Suprapubic skin (tissue), 4 donors: Measurements from ENCODE around the gene GALNT18. TPM values are rescaled to one million over a fixed set of nuclear protein-coding genes. Genes with fewer than 3 reads are reported as not detected.

Source experiments
- DNase-seq, 2 donors: peaks; one replicate each; pipeline ENCODE4 v3.0.0-alpha.2; 2019; ENCODE audit warnings: low spot score in 2 of 2
- H3K27ac ChIP-seq: fragments of 200-600 bp; sonication (generic); one replicate; pipeline ENCODE4 v1.5.1; 2019
- H3K27me3 ChIP-seq: fragments of 200-600 bp; sonication (generic); one replicate; pipeline ENCODE4 v1.5.1; 2019
- H3K36me3 ChIP-seq: fragments of 200-600 bp; sonication (generic); one replicate; pipeline ENCODE4 v1.5.1; 2019
- H3K4me1 ChIP-seq: fragments of 200-600 bp; sonication (generic); one replicate; pipeline ENCODE4 v1.5.1; 2019
- H3K4me3 ChIP-seq: fragments of 200-600 bp; sonication (generic); one replicate; pipeline ENCODE4 v1.5.1; 2019; ENCODE audit warnings: mild to moderate bottlenecking
- H3K9me3 ChIP-seq: fragments of 200-600 bp; sonication (generic); one replicate; pipeline ENCODE4 v1.5.1; 2019
- EP300 ChIP-seq: sonication (generic); formaldehyde crosslinking; IDR thresholded peaks from one replicate; pipeline ENCODE4 v1.6.1; 2017; ENCODE audit warnings: antibody characterized with exemption
- POLR2A ChIP-seq, 2 donors: fragments of 450-650 bp; IDR thresholded peaks; one replicate each; pipeline ENCODE4 v1.6.1; 2017; ENCODE audit warnings: antibody characterized with exemption in 2 of 2, mild to moderate bottlenecking in 2 of 2, moderate library complexity in 2 of 2
- POLR2AphosphoS5 ChIP-seq, 3 donors: sonication (generic); formaldehyde crosslinking; IDR thresholded peaks; one replicate each; pipeline ENCODE4 v1.6.1; 2017; ENCODE audit warnings: antibody characterized with exemption in 3 of 3
- WGBS: methylation state at CpG from one replicate; pipeline ENCODE4 v1.1.5; 2018; 5-methylcytosine and 5-hydroxymethylcytosine counted together
- total RNA-seq, 4 donors: library from RNA; depleted of rRNA; stranded (reverse); fragments of >200 nt; gene quantifications; one replicate each; pipeline ENCODE4 v1.1.0, GENCODE V29; 2016
- TF ChIP-seq, protein P1 (sequence below), 2 donors: fragments of 200-600 bp in 1 of 2; fragments of 450-650 bp in 1 of 2; sonication (generic) in 1 of 2; IDR thresholded peaks; one replicate each; pipeline ENCODE4 v1.5.1; 2016 to 2019; ENCODE audit warnings: antibody characterized with exemption in 2 of 2, mild to moderate bottlenecking in 1 of 2, moderate library complexity in 1 of 2

Gene GALNT18
- total RNA-seq, 4 donors from 2014 or later, result 20.6 to 26.0 (median 23.1) TPM

DNA sequence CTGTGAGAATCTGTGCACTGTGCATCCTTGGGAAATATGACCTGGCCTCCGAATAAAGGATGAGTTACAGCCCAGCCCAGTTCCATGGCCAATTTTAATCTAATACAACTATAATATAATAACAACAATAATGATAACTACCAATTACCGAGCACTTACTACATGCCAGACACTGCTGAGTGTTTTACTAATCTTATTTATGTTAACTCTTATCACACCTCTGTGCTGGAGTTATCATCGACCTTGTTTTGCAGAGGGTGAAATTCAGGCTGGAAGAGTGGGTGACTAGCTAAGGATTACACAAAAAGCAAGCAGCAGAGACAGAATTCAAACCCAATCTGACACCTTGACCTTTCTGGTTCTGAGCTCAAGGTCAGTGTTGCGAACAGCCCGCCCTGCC lies 83.9 kb downstream of the GALNT18 start:
- no peak overlapping the region for H3K4me3 ChIP-seq
- no peaks in the 10 kb centered on the region for H3K27me3 ChIP-seq
- no peaks in the 10 kb centered on the region for H3K36me3 ChIP-seq
- no peak for DNase-seq
- WGBS, result 73% methylated on average over 5 of the region's 5 CpGs
- no peaks in the 10 kb centered on the region for H3K9me3 ChIP-seq
- peaks cover 21% of the 10 kb centered on the region for H3K4me1 ChIP-seq
- no peak overlapping the region for H3K27ac ChIP-seq
- TF ChIP-seq, protein P1, sequence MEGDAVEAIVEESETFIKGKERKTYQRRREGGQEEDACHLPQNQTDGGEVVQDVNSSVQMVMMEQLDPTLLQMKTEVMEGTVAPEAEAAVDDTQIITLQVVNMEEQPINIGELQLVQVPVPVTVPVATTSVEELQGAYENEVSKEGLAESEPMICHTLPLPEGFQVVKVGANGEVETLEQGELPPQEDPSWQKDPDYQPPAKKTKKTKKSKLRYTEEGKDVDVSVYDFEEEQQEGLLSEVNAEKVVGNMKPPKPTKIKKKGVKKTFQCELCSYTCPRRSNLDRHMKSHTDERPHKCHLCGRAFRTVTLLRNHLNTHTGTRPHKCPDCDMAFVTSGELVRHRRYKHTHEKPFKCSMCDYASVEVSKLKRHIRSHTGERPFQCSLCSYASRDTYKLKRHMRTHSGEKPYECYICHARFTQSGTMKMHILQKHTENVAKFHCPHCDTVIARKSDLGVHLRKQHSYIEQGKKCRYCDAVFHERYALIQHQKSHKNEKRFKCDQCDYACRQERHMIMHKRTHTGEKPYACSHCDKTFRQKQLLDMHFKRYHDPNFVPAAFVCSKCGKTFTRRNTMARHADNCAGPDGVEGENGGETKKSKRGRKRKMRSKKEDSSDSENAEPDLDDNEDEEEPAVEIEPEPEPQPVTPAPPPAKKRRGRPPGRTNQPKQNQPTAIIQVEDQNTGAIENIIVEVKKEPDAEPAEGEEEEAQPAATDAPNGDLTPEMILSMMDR (IDR thresholded peaks at IDR 0.05), result no peak
- TF ChIP-seq EP300 (no peak), POLR2A (IDR thresholded peaks at IDR 0.05) (no peak), POLR2AphosphoS5 (IDR thresholded peaks at IDR 0.05) (no peak)

DNA sequence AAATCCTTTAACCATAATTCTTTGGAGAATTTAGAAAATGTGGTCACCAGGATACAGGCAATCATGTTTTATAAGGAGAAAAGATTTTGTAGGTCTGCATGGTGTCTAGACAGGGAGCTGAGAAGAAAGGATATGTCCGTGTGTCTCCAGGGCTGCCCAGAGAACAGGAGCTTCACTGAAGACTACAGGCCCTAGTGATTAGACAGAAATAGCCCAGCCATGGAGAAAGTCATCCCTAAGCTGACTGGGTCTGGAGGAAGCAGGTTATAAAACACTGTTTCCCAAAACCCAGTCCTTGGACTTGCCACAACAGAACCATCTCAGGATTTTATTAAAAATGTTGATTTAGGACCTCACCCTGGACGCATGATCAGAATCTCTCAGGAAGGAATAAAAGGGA lies 84.4 kb downstream of the GALNT18 start:
- Histone ChIP-seq H3K4me1 (peaks cover 26% of the 10 kb centered on the region), H3K9me3 (no peaks in the 10 kb centered on the region), H3K4me3 (no peak overlapping the region), H3K27ac (no peak overlapping the region), H3K27me3 (no peaks in the 10 kb centered on the region), H3K36me3 (no peaks in the 10 kb centered on the region)
- no peak for TF ChIP-seq POLR2A (IDR thresholded peaks at IDR 0.05)
- no peak for TF ChIP-seq POLR2AphosphoS5 (IDR thresholded peaks at IDR 0.05)
- TF ChIP-seq, protein P1 (IDR thresholded peaks at IDR 0.05), result no peak
- TF ChIP-seq EP300, result no peak
- no peak for DNase-seq
- 80% methylated on average over 2 of the region's 2 CpGs for WGBS

DNA sequence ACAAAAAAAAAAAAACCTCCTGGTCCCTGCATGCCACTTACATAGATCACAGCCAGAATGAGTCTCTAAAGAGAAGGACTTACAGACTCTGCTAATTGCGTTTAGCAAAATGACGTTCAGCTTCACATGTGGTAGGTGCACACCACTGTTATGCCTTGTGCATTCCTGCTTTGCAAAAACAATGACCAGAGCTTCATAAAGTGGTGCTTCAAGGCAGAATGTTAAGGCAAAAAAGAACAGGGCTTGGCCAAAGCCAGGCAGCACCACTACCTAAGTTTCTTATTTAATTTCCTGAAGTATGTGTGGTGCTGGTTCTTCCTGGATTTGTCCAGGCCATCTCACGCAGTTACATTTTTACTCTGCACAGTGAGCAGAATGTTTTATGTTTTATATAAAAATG lies 85.2 kb downstream of the GALNT18 start:
- TF ChIP-seq EP300 (no peak), POLR2AphosphoS5 (IDR thresholded peaks at IDR 0.05) (no peak), POLR2A (IDR thresholded peaks at IDR 0.05) (no peak)
- TF ChIP-seq, protein P1 (IDR thresholded peaks at IDR 0.05), result no peak
- H3K27me3 ChIP-seq, result no peaks in the 10 kb centered on the region
- WGBS, result 92% methylated on average over 3 of the region's 3 CpGs
- no peak overlapping the region for H3K4me3 ChIP-seq
- no peaks in the 10 kb centered on the region for H3K9me3 ChIP-seq
- no peak for DNase-seq
- no peak overlapping the region for H3K27ac ChIP-seq
- H3K36me3 ChIP-seq, result no peaks in the 10 kb centered on the region
- H3K4me1 ChIP-seq, result peaks cover 26% of the 10 kb centered on the region

DNA sequence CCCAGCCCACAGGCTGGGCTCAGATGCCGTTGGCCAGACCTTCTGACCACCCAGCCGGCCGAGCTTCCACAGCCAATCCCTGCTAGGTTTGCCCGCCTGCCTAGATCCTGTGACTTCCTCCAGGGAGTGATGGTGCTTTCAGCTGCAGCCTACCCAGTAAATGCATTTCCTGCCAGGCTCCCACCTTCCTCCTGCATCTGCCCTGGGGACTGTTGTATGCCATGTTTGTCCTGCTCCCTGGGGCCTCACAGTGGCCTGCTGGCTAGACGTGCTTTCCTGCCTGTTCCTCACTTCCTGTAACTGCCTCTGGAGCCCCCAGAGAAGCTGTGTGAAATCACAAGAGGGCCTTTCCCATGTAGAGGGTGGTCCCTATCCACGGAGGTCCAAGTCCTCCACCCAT lies 86.2 kb downstream of the GALNT18 start:
- no peak overlapping the region for H3K27ac ChIP-seq
- no peak overlapping the region for H3K4me3 ChIP-seq
- peaks cover 33% of the 10 kb centered on the region for H3K4me1 ChIP-seq
- H3K27me3 ChIP-seq, result no peaks in the 10 kb centered on the region
- DNase-seq, result no peak
- no peaks in the 10 kb centered on the region for H3K9me3 ChIP-seq
- TF ChIP-seq EP300 (no peak), POLR2A (IDR thresholded peaks at IDR 0.05) (no peak), POLR2AphosphoS5 (IDR thresholded peaks at IDR 0.05) (no peak)
- TF ChIP-seq, protein P1 (IDR thresholded peaks at IDR 0.05), result no peak
- WGBS, result 83% methylated on average over 5 of the region's 6 CpGs
- no peaks in the 10 kb centered on the region for H3K36me3 ChIP-seq

DNA sequence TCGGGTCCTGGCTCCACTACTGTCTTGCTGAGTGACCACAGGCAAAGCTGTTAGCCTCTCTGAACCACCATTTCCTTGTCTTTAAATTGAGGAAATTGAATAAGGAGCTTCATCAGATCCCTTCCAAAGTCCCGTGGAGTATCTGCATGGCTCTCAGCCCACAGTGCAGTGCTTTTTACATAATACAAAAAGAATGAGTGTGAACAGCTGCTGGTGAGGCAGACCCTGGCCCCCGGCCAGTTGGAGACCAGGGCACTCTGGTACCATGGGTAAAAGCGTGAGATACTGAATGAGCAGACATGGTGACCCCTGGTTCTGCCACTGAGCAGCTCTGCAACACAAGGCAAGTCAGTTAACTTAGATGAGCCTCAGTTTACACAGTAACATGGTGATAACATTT lies 86.8 kb downstream of the GALNT18 start:
- Histone ChIP-seq H3K36me3 (no peaks in the 10 kb centered on the region), H3K4me3 (no peak overlapping the region), H3K9me3 (no peaks in the 10 kb centered on the region), H3K4me1 (peaks cover 33% of the 10 kb centered on the region), H3K27ac (no peak overlapping the region), H3K27me3 (no peaks in the 10 kb centered on the region)
- no peak for TF ChIP-seq POLR2A (IDR thresholded peaks at IDR 0.05)
- TF ChIP-seq POLR2AphosphoS5 (IDR thresholded peaks at IDR 0.05), result no peak
- no peak for TF ChIP-seq EP300
- TF ChIP-seq, protein P1 (IDR thresholded peaks at IDR 0.05), result no peak
- DNase-seq, result no peak
- 31% methylated on average over 4 of the region's 4 CpGs for WGBS
